A204.1 (cell line): Measurements from ENCODE around the gene B3GNT3.

Experiments used
- FAIRE-seq: peaks from 2 replicates; lab custom pipeline; 2012; peaks lifted over from hg19 to GRCh38; lab: Jason Lieb, UNC

B3GNT3 gene

DNA sequence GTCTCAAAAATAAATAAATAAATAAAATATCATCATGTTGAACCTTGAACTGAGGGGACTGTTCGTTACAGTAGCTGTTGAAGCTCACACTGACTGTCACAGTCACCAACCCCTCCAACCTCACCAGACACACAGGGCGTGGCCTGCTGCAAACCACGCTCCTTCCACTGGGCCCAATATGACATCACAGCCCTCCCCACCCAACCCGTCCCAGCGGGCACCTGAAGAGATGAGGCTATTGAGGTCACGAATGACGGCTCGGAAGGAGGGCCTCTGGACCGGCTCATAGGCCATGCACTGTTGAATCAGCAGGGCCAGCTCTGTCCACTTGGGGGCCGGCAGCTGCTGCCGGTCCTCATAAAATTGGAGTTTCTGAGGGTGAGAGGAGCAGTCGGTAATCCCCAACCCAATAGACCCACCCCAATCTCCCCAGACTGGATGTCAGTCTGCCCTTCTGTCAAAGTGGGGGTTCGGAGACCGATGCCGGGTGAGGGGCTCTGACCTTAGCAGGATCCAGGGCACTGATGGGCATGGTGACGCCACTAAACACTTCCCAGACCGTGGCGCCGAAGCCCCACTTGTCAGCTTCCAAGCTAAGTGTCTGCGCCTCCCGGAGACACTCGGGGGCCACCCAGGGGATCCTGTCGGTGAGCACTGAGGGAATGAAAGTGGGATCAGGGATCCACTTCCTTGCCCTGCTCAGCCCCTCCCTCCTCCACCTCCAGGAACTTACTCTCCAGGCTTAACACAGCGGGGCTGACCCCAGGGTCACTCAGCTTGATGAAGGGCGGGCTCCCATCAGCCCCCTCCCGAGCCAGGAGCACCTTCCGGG lies 39.6 kb downstream of the B3GNT3 start:
- no peak for FAIRE-seq

DNA sequence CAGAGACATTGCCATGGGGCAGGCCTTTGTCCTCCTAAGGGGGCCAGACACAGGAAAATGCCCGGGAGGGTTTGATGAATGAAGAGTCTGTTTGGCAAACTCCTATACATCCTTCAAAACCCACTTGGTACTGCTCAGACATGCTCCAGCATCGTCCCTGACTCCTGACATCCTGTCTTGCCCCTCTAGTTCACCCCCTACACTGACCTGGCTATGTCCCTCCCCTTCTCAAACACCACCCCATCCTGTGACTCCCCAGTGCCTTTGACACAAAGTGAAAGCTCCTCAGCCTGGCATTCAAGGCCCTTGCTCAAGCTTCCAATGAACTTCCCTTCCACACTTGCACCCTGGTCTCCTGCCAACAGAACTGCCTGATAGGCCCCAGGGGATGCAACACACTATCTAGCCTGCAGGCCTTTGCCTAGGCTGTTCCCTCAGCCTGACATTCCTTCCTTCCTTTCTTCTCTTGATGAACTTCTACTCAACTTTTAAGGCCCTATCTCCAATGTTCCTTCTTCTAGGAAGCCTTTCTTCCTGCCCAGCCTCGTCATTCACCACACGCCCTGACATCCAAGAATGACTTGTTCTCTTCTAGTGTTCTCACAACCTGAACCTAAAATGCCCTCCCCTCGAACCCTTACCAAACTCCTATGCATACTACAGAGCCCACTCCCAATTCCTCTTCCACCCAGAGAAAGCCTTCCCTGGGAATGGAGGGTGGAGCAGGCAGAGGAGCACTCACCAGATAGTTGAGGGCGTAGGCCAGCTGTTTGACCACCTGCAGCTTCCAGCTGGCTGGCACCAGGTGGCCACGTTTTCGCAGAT lies 40.5 kb downstream of the B3GNT3 start:
- FAIRE-seq = no peak

DNA sequence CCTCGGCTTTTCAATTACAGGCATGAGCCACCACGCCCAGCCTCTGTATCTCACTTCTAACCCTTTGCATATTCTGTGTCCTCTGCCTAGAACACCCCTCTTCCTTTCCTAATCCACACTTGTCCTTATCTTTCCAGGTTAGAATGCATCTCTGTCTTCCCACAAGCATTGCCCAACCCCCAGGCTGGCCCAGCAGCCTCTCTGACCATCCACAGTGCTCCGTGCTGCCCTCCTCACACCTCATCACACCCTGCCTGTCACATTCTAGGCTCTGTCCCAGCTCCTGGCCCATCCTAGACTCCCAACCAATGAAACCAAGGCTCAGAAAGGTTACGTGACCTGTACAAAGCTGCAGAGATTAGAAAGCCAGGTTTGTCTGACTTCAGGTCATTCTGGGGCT lies 41.6 kb downstream of the B3GNT3 start:
- no peak for FAIRE-seq

DNA sequence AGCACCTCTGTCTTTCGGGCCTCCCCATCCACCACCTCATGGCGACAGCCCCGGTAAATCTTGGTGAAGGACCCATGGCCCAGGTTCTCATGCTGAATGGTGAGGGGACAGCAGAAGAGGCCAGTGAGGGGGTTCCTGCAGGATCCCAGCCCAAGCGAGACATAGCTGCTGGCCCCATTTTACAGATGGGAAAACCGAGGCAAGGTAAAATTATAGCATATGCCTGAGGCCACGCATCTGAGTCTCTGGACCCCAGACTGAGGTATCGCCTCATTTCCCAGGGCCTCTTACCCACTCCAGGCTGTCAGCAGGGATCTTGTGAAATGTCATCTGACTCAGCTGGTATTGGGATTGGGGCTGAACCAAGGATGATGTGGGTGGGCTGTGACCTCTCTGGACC lies 43.0 kb downstream of the B3GNT3 start:
- no peak for FAIRE-seq

DNA sequence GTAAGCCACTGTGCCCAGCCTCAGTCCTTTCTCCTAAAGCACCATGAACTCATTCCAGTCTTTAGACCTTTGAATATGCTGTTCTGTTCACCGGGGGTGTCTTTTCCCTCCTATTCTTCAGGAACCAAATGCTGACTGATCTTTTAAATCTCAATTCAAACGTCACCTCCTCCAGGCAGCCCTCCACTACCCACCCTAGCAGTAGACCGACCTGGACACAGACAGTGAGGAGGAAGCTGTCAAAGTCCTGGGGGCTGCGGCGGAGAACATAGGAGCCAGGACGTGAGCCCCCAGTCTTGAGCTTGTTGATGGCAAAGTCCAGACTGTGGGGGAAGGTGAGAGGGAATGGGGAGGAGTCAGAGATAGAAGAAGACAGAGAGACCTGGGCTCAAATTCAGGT lies 45.1 kb downstream of the B3GNT3 start:
- FAIRE-seq = no peak

DNA sequence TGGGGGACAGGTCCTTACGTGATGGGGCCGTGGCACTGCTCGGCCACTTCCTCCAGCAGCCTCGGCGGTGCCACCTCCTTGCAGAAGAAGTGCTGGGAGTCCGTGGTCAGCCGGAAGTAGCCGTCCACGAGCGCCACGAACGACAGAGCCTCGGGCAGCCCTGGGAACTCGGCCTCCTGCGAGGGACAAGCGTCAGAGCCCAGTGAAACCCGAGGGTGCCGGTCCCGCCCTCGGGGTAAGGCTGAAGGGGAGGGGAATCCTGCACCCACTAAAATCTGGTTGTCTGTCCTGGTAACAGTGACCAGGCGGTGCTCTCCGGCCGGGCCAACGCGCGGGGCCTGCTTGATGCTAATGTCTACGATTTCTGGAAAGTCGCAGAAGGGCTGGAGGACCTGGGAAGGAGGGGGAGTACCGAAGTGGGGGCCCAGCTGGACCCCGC lies 46.5 kb downstream of the B3GNT3 start:
- FAIRE-seq = no peak

DNA sequence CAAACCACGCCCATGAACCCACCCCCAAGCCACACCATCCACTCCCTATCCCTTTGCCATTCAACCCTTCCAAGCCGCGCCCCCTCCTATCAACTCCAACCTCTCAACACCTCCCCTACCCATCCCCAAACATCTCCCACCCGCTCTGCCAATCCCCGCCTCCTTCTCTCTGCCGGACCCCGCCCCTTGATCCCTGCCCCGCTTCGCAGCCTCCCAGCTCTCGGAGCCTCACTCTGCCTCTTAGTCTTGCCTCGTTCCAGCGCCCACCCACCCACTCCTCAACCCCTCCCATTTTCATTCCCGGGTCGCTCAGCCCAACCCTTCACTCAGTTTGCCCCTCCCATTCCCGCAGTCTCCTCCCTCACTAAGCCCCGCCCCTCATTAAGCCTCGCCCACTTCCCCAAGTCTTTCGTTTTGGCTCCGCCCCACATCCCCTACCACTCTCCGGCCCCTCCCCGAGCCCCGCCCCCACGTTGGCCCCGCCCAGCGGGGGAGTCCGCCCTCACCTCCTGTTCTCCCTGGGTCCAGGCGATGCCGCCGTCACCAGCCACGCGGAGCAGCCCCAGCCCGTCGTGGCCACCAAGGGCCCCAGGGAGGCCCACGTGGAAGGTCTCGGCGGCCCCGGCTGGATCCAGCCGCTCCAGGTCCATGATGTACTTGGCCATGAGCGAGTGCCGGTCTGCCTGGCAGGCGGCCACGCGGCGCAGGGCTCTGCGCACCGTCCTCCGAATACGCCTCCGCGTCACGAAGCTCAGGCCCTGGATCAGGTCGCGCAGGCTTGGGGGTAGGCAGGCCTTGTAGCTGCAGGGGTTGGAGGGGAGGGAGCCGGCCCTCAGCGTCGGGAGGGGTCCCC lies 47.1 kb downstream of the B3GNT3 start:
- no peak for FAIRE-seq

DNA sequence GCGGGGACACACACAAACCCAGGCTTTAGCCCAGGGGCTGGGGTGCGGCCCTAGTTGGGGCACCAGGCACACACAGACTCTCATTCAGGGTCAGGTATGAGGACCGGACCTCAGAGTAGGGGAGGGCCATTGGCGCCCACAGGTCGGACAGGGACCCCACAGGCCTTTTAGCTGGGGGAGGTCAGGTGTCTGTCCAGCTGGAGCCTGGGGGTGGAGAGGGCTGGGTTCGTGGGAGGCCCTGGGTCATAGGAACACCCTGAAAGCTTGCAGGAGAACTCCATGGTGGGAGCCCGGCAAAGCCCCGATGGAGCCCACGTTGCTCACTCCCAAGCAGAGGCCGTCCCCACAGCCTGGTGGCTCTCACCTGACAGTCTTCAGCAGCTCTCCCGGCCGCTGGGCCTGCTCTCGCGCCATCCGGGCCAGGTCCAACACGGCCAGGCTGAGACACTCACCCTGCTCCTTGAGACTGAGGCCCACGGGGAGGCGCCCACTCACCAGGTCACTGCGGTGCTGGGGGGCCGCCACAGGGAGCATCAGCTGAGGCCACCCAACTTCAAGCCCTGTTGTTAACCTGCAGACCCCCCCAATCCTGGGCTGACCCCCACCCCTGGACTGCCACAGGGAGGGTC lies 47.8 kb downstream of the B3GNT3 start:
- no peak for FAIRE-seq

DNA sequence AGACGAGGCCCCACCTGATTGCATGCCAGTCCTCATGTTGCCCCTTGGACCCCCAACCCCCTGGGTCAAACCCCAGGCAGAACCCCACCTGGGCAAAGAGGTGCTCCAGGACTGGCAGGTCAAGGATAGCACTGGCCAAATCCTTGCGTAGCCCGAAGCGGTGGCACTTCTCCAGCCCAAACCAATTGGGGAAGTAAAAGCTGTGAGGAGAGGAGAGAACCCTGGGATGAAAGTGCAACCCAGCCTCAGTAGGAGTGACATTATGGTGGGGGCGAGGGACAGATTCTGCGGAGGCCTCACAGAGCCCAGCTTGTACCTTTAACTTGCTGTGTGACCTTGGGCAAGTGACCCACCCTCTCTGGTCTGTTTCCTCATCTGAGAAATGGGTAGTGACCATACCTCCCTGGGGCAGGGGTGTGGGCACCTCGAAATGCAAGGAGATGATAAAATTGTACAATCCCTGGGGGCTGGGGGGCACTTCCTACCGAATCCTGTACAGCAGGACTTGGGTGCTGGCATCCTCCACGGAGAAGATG lies 48.4 kb downstream of the B3GNT3 start:
- no peak for FAIRE-seq

DNA sequence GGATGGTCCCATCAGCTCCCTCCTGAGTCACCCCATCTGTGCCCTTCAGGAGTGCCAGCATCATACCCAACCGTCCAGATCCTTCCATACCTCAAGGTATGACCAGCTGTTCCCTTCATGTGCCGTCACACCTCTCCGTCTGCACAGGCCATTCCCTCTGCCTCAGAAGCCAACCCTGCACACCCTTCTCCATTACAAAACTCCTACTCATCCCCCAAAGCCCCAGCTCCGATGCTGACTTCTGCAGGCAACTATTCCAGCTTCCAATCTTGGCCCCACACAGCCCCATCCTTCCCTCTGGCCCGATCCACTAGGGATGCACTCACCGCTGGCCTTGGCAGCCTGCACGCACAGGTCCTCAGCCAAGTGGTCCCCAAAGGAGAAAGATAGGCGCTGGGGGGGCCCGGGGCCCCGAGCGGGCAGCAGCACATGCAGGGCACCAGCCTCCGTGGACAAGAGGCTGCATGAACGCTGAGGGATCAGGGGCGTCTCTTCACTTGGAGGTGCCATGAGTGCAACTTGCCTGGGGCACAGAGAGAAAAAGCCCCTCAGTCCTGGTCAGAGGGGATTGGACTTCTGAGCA lies 49.1 kb downstream of the B3GNT3 start:
- no peak for FAIRE-seq

DNA sequence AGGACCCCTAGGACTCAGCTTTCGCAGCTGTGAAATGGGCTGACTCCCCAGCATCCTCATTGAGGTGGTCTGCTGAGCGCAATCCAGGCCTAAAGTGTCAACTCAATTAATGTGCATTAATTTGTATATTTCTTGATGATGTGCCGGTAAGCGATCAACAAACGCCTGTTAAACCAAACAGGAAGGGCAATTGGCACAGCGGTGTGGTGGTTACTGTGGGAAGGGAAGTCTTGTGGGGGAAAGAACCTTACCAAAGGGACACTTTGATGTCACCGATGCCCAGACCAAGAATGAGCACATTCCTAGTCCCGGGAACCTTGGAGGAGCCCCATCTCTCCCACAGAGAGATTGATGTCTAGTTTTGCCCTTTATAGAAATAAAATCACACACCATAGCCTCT lies 51.2 kb downstream of the B3GNT3 start:
- no peak for FAIRE-seq

DNA sequence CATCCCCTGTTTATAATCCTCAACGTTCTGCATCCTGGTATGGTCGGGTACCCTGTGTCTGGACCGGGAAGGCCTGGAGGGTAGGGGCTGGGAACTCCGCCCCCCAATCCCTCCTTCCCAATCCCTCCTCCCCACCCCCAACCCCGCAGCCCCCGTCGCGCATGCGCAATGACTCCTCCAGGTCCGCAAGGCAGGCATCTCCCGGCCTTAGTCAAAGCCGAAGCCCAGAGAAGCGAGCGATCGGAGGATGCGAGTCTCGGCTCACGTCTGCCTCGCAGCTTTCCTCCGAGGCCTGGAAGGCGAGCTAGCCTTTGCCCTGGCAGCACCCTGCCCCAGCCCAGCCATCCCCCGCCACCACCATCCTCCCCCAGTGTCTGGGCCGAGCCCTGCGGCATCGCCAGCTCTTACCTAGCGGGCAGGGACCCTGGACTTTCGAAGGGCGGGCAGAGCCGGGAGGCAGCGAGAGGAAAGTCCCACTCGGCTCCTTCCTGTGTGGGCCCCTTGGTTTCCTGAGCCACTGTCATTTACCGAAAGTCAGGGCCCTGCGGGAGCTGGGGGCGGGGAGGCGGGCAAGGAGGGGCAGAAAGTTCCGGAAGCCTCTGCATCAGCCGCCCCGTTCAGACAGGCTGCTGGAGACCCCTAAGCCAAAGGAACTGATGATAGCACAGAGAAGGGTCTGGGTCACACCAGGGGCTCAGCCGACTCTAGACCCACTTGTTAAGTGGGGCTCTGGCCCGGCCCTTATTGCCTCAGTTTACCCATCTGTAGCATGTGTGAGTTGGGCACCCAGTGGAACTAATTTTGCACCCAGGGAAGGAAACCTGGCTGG lies 52.8 kb downstream of the B3GNT3 start, which contains the start of gene JAK3:
Gene JAK3 (minus strand): TSS at position 445 of the 829 bp plus-strand sequence. CDS start 3,565 bp downstream, outside the sequence.
- no peak for FAIRE-seq

DNA sequence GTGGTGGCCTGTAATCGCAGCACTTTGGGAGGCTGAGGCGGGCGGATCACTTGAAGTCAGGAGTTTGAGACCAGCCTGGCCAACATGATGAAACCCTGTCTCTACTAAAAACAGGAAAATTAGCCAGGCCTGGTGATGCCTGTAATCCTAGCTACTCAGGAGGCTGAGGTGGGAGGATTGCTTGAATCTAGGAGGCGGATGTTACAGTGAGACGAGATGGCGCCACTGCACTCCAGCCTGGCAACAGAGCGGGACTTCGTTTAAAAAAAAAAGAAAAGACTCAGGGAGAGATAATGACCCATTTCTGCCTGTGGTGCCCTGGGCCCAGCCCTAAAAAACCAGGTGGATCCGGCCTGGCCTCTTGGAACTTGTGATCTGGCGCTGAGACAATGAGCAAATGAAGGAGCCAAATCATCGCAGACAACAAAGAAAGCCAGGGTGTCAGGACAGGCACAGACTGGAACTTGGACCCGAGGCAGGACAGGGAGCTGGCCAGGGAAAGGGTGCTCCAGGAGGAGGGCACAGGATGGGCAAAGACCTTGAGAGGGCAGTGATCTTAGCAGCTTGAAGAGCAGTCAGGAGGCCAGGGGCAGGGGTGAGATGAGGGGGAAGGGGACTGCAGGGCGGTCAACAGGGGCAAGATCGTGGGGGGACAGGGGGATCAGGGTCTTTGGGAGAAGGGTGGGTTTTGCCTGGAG lies 53.8 kb downstream of the B3GNT3 start:
- FAIRE-seq = no peak

DNA sequence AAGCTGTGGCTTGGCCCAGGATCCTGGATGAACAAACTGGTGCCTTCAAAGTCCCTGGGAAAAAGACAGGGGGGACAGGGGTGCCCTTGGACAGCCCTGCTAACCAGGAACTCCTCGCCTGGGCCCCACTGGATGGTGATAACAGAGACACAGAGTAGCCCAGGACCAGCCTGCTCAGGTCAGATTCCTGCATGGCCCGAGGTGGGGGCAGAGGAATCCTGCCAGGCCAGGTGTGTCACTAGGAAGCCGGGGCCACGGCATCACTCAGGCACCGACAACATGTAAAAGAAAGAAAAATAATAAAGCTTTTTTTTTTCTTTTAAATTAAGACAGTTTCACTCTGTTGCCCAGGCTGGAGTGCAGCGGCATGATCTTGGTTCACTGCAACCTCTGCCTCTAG lies 59.1 kb downstream of the B3GNT3 start:
- no peak for FAIRE-seq

DNA sequence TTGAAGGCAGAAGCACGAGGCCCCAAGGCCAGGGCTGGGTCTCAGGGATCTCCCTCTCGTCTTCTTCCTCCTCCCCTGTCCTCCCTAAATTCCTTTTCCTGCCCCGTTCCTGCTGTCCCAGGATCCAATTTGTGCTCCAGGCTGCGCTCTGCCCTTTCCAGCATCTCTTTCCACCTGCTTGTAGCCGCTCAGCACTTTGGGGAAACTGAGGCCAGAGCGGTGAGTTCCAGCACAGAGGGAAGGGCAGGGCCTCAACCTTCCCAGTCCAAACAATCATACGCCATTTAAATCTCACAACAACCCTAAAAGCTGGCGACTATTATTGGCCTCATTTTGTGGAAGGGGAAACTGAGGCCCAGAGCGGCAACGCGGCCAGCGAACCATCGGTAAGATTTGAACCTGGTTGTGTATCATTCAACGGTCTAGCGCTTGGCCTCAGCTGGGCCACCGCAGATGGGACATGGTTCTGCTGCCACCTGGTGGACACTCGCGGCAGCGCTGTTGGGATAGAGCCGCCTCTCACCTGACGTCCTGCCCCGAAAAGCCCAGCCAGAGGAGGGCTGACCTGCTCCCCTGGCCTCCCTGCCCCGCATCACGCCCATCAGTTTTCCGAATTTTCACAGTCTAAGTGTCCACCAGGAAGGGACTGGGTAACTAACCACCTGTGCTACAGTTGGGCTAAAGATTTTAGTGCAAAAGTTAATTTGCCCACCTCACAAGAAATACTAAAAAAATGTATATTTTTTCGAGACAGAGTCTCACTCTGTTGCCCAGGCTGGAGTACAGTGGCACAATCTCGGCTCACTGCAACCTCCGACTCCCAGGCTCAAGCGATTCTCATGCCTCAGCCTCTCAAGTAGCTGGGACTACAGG lies 60.6 kb downstream of the B3GNT3 start:
- FAIRE-seq = no peak

DNA sequence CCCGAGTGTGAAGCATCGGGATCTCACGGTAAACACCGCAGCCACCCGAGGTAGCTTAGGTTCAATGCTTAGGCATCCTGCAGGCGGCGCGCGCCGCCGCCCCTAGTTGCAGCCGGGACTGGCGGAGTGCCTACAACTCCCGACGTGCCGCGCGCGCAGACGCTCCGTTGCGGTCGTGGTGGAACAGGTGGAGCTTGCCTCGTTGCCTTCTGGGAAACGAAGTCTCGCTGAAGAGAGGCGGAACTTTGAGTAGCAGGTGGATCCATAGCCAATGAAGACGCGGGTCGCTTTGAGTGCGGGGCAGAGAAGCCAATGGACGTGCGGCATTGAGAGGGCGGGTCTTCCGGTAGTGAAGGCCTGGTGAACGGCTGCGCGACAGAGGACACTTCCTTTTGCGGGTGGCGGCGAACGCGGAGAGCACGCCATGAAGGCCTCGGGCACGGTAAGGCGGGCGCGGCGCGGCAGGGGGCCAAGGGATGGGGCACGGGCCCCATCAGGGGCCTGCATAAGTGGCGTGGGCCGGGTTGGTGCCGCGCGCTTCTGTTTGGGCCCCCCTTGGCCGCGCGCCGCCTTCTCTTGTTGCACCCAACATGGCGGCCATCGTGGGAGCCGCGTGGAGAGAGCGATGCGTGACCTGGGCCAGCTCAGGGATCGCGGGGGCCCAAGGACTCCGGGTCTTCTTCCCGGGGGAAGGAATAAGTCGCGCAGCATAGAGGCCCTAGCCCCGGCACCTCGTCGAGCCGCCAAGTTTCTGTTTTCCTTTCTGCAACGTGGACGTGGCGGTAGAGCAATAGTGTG lies 64.8 kb downstream of the B3GNT3 start, which contains the start of gene RPL18A:
Gene RPL18A (plus strand): TSS at position 378 of the 798 bp plus-strand sequence. CDS start 47 bp downstream, at position 425.
- FAIRE-seq = peak; percentile 98

DNA sequence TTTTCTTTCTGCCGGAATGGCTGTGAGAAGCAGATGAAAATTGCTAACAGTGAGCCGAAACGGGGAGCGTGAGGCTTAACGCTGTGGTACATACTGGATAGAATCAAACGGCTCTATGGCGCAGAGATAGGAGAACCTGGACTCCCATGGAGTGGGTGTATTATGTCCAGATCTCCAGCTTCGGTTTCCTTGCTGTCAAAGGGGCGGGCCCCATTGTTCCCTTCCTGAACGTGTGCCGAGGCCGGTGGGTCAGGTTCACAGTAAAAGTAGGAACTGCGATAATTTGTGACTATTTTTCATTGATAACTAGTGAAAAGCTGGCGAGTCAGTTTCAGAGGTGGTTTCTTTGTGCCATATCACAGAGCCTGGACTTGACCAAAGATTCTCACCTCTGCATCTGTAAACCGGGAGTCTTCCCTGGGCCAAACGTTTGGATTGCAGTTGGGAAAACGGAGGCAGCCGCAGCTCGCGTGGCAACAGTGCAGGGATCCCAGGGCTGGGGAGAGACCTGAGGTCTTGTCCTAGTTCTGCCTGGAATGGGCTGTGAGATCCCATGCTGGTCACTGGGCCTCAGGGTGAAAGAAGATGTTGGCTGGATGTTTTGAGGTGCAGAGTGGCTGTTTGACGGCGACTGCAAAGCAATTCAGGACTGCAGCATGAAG lies 65.5 kb downstream of the B3GNT3 start:
- no peak for FAIRE-seq
